ENCODE measurements around the gene SLC35E1.

DNA sequence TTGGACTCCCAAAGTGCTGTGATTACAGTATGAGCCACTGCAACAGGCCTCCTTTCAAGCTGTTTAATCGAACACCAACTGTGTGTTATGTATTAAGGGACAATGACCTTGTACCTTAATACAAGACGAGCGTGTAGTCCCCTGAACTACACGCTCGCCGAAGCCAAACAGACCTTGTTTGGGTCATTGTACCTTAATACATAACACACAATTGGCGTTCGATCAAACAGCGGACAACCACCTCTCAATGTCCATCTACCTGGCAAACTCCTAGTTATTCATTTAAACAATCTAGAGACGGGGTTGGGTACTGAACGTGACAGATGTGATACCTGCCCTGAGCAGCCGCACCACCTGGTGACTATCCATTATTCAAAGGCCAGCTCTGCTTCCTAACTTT, 31.3 kb downstream of the SLC35E1 start:
- TF ChIP-seq, protein P1, sequence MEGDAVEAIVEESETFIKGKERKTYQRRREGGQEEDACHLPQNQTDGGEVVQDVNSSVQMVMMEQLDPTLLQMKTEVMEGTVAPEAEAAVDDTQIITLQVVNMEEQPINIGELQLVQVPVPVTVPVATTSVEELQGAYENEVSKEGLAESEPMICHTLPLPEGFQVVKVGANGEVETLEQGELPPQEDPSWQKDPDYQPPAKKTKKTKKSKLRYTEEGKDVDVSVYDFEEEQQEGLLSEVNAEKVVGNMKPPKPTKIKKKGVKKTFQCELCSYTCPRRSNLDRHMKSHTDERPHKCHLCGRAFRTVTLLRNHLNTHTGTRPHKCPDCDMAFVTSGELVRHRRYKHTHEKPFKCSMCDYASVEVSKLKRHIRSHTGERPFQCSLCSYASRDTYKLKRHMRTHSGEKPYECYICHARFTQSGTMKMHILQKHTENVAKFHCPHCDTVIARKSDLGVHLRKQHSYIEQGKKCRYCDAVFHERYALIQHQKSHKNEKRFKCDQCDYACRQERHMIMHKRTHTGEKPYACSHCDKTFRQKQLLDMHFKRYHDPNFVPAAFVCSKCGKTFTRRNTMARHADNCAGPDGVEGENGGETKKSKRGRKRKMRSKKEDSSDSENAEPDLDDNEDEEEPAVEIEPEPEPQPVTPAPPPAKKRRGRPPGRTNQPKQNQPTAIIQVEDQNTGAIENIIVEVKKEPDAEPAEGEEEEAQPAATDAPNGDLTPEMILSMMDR (conservative IDR thresholded peaks at IDR 0.05; ENCODE audit: low read depth, low read length), result no peak
- no peak for TF ChIP-seq EZH2 (IDR thresholded peaks at IDR 0.05; ENCODE audit: borderline replicate concordance, low read depth, low read length, poor library complexity, severe bottlenecking)
